ENCODE measurements around the gene MTHFSD.

GRCh38 chr16:86570558-86571529, 15.8 kb upstream of the MTHFSD start:
- TF ChIP-seq, protein P1, sequence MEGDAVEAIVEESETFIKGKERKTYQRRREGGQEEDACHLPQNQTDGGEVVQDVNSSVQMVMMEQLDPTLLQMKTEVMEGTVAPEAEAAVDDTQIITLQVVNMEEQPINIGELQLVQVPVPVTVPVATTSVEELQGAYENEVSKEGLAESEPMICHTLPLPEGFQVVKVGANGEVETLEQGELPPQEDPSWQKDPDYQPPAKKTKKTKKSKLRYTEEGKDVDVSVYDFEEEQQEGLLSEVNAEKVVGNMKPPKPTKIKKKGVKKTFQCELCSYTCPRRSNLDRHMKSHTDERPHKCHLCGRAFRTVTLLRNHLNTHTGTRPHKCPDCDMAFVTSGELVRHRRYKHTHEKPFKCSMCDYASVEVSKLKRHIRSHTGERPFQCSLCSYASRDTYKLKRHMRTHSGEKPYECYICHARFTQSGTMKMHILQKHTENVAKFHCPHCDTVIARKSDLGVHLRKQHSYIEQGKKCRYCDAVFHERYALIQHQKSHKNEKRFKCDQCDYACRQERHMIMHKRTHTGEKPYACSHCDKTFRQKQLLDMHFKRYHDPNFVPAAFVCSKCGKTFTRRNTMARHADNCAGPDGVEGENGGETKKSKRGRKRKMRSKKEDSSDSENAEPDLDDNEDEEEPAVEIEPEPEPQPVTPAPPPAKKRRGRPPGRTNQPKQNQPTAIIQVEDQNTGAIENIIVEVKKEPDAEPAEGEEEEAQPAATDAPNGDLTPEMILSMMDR (IDR thresholded peaks at IDR 0.05): no peak
- no peak for TF ChIP-seq POLR2A (IDR thresholded peaks at IDR 0.05)
